Keratinocyte (primary cell): ENCODE data around the gene MRPS11. TPM values are rescaled to one million over a fixed set of nuclear protein-coding genes. Genes with fewer than 3 reads are reported as not detected.
A peak's percentile ranks its signal among the peaks of the same experiment; 100 is the strongest.

ENCODE experiments used
- DNase-seq: peaks from one replicate; pipeline ENCODE4 v3.0.0-alpha.2; 2011; ENCODE audit warnings: low read depth, missing footprints, low spot score
- FAIRE-seq: peaks from 2 replicates; lab custom pipeline; 2011; peaks lifted over from hg19 to GRCh38; lab: Jason Lieb, UNC
- H2AFZ ChIP-seq: 2 replicates; pipeline ENCODE4 v1.6.0; 2012; ENCODE audit warnings: low read length, control low read depth, inconsistent platforms; ENCODE audit not compliant: control insufficient read depth
- H3K27ac ChIP-seq: 2 replicates; pipeline ENCODE4 v1.5.1; 2011; ENCODE audit warnings: low read length; ENCODE audit not compliant: control insufficient read depth, insufficient read depth
- H3K27me3 ChIP-seq: 3 replicates; pipeline ENCODE4 v1.6.0; 2011; ENCODE audit warnings: low read length; ENCODE audit not compliant: control insufficient read depth, insufficient read depth; ENCODE audit errors: extremely low read depth
- H3K36me3 ChIP-seq, 2 experiments: 2 replicates in 1 of 2; 3 replicates in 1 of 2; pipeline ENCODE4 v1.5.1; 2011; ENCODE audit warnings: low read length in 2 of 2, mild to moderate bottlenecking in 1 of 2; ENCODE audit not compliant: control insufficient read depth in 2 of 2, insufficient read depth in 2 of 2; ENCODE audit errors: extremely low read depth in 1 of 2
- H3K4me1 ChIP-seq: 3 replicates; pipeline ENCODE4 v1.5.1; 2011; ENCODE audit warnings: low read length; ENCODE audit not compliant: control insufficient read depth, insufficient read depth; ENCODE audit errors: extremely low read depth
- H3K4me2 ChIP-seq: 3 replicates; pipeline ENCODE4 v1.6.0; 2011; ENCODE audit warnings: low read depth, low read length; ENCODE audit not compliant: control insufficient read depth, insufficient read depth; ENCODE audit errors: extremely low read depth
- H3K4me3 ChIP-seq, 3 experiments: fragments of 200-600 bp in 1 of 3; sonication (generic) in 1 of 3; 2 replicates in 2 of 3; 3 replicates in 1 of 3; pipeline ENCODE4 v1.5.1; 2011 to 2016; ENCODE audit warnings: low read length in 3 of 3, mild to moderate bottlenecking in 3 of 3, control low read depth in 2 of 3, inconsistent platforms in 1 of 3, low read depth in 1 of 3, mixed read lengths in 1 of 3, mixed run types in 1 of 3, moderate library complexity in 1 of 3; ENCODE audit not compliant: control insufficient read depth in 2 of 3, insufficient read depth in 2 of 3; ENCODE audit errors: extremely low read depth in 1 of 3
- H3K79me2 ChIP-seq: 2 replicates; pipeline ENCODE4 v1.6.0; 2012; ENCODE audit warnings: low read length; ENCODE audit not compliant: control insufficient read depth, insufficient read depth
- H3K9ac ChIP-seq: 3 replicates; pipeline ENCODE4 v1.6.0; 2011; ENCODE audit warnings: low read length; ENCODE audit not compliant: control insufficient read depth, insufficient read depth; ENCODE audit errors: extremely low read depth
- H3K9me1 ChIP-seq: 3 replicates; pipeline ENCODE4 v1.6.0; 2011; ENCODE audit warnings: low read length; ENCODE audit not compliant: control insufficient read depth, insufficient read depth; ENCODE audit errors: extremely low read depth
- H3K9me3 ChIP-seq: 2 replicates; pipeline ENCODE4 v1.5.1; 2012; ENCODE audit warnings: low read depth, low read length; ENCODE audit not compliant: control insufficient read depth
- H4K20me1 ChIP-seq: 3 replicates; pipeline ENCODE4 v1.6.0; 2011; ENCODE audit warnings: low read length; ENCODE audit not compliant: control insufficient read depth, insufficient read depth; ENCODE audit errors: extremely low read depth
- EZH2 ChIP-seq: IDR thresholded peaks from one replicate; pipeline ENCODE4 v1.6.1; 2012; ENCODE audit warnings: inconsistent platforms, mild to moderate bottlenecking, low read length, moderate library complexity
- dilution Hi-C: fragments of 300-500 bp; cut with MboI; formaldehyde crosslinking; loops from one replicate; pipeline ENCODE4 v1.7.0; 2020; ENCODE audit warnings: low sequenced_read_pairs; ENCODE audit not compliant: extremely low pct_ligation_motif_present
- polyA plus RNA-seq, 5 experiments: library from polyadenylated mRNA; depleted of rRNA in 3 of 5; stranded (reverse) in 3 of 5; stranded (forward) in 1 of 5; unstranded in 1 of 5; fragments of >200 nt; gene quantifications; 1 replicate in 1 of 5; 2 replicates in 3 of 5; 3 replicates in 1 of 5; pipeline versions ENCODE4 v1.2.1 to v1.2.3, GENCODE V29; 2011 to 2012; ENCODE audit warnings: missing spikeins in 2 of 5, low read depth in 1 of 5, low replicate concordance in 1 of 5
- TF ChIP-seq, protein P1 (sequence below), 3 experiments: IDR thresholded peaks in 1 of 3; conservative IDR thresholded peaks in 1 of 3; optimal IDR thresholded peaks in 1 of 3; 2 replicates in 2 of 3; 3 replicates in 1 of 3; pipeline versions ENCODE3 to v1.5.1; 2011; ENCODE audit warnings: low read length in 3 of 3, mild to moderate bottlenecking in 3 of 3, moderate library complexity in 2 of 3, control low read depth in 1 of 3, inconsistent platforms in 1 of 3; ENCODE audit not compliant: insufficient read depth in 2 of 3; ENCODE audit errors: extremely low read depth in 1 of 3

Gene MRPS11
- polyA plus RNA-seq, 1 donor (not counting 4 experiments of a cell fraction or from before 2014, with no cell fraction given): 60.9 TPM

DNA sequence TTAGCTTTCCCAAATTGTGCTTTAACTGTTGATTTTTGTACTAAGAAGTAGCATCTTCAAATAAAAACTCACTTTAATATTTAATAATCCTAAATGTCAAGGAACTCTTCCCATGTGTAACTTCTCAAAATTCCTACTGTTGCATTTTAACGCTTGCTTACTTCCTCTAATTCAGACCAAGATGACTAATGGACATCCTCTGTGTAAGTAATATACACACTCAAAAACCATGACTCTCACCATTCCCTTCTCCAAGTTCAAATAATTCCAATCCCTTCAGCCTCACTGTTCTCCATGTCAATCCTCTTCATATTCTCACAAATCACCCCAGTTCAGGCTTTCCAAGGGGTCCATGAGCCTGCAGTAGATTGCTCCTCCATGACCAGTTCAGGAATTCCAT, 13.3 kb upstream of the MRPS11 start:
- Histone ChIP-seq H3K9me1 (no peaks in the 10 kb centered on the region), H2AFZ (no peak overlapping the region), H3K79me2 (no peaks in the 10 kb centered on the region), H3K4me1 (no peaks in the 10 kb centered on the region), H3K27me3 (no peaks in the 10 kb centered on the region), H3K27ac (no peak overlapping the region), H3K4me2 (no peak overlapping the region), H4K20me1 (no peaks in the 10 kb centered on the region), H3K4me3 (no peak overlapping the region), H3K9me3 (no peaks in the 10 kb centered on the region), H3K9ac (no peak overlapping the region), H3K36me3 (peaks cover 3 to 5% of the 10 kb centered on the region in 2 experiments)
- DNase-seq (no peak), FAIRE-seq (no peak)
- no peak for TF ChIP-seq EZH2
- TF ChIP-seq, protein P1, sequence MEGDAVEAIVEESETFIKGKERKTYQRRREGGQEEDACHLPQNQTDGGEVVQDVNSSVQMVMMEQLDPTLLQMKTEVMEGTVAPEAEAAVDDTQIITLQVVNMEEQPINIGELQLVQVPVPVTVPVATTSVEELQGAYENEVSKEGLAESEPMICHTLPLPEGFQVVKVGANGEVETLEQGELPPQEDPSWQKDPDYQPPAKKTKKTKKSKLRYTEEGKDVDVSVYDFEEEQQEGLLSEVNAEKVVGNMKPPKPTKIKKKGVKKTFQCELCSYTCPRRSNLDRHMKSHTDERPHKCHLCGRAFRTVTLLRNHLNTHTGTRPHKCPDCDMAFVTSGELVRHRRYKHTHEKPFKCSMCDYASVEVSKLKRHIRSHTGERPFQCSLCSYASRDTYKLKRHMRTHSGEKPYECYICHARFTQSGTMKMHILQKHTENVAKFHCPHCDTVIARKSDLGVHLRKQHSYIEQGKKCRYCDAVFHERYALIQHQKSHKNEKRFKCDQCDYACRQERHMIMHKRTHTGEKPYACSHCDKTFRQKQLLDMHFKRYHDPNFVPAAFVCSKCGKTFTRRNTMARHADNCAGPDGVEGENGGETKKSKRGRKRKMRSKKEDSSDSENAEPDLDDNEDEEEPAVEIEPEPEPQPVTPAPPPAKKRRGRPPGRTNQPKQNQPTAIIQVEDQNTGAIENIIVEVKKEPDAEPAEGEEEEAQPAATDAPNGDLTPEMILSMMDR (optimal IDR thresholded peaks at IDR 0.05 in 1 of 3, IDR thresholded peaks at IDR 0.05 in 1 of 3, conservative IDR thresholded peaks at IDR 0.05 in 1 of 3; ENCODE audit: extremely low read depth in 1 of 3, insufficient read depth in 2 of 3, low read length in 3 of 3): no peak
- dilution Hi-C loops: no loop called here

DNA sequence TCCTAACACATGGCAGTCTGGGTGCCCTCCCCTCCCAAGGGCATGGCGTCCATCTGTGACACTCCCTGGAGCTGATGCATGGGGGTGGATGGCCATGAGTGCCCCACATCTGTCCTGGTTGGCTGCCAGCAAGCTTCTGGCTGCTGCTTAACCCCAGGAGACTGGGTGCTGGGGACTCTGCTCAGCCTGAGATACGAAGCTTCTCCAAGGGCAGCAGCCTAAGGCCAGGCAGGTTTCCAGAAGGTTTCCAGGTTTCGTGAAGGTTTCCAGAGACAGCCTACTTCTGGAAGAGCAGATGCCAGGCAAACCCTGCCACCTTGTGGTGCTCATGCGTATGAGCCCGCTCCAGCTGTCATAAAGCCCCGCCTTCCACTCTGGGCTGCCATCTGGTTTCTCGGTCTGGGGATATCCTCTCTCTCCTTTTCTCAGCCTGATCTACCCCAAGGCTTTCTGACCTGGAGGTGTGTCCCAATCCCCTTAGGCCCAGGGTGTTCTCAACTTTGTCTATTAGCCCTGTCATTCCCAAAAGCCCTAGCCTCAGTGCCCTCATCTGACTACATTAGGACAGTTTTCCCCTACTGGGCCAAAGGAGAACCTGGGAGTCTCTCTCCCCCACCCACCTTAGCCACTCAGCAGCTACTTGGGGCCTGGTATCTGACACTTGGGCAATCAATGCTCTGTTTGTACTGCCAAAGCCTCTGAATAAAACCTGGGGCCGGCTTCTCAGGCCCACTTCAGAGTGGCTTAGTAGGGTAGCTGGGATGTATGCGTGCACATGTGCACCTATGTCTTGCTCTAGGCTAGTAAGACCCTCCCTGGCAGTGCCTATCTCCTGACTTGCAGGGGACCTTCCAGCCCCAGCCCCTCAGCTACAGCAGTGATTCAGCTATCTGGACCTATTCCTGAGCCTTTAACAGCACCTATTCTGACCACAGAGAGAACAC, 12.4 kb upstream of the MRPS11 start:
- Histone ChIP-seq H3K4me3 (no peak overlapping the region), H3K36me3 (peaks cover 3 to 9% of the 10 kb centered on the region in 2 experiments), H3K27ac (no peak overlapping the region), H3K79me2 (no peaks in the 10 kb centered on the region), H3K9me3 (no peaks in the 10 kb centered on the region), H3K9me1 (no peaks in the 10 kb centered on the region), H4K20me1 (no peaks in the 10 kb centered on the region), H3K27me3 (no peaks in the 10 kb centered on the region), H3K4me2 (no peak overlapping the region), H3K9ac (no peak overlapping the region), H2AFZ (no peak overlapping the region), H3K4me1 (no peaks in the 10 kb centered on the region)
- FAIRE-seq (peak; percentile 69), DNase-seq (no peak)
- TF ChIP-seq EZH2: no peak
- TF ChIP-seq, protein P1 (optimal IDR thresholded peaks at IDR 0.05 in 1 of 3, IDR thresholded peaks at IDR 0.05 in 1 of 3, conservative IDR thresholded peaks at IDR 0.05 in 1 of 3; ENCODE audit: extremely low read depth in 1 of 3, insufficient read depth in 2 of 3, low read length in 3 of 3): peak; percentile 89 to 93 (median 93)
- dilution Hi-C loops: no loop called here
